Liver (tissue), 3 donors: ENCODE data around the gene TJAP1.

Experiments used
- ATF3 ChIP-seq: IDR thresholded peaks from 2 replicates; pipeline ENCODE4 v1.6.1; 2016; ENCODE audit warnings: antibody characterized with exemption
- EGR1 ChIP-seq, 2 donors: IDR thresholded peaks; 2 replicates each; pipeline ENCODE4 v1.6.1; 2016 to 2018; ENCODE audit warnings: antibody characterized with exemption in 2 of 2, low read depth in 2 of 2
- GABPA ChIP-seq, 2 donors: IDR thresholded peaks in 1 of 2; conservative IDR thresholded peaks in 1 of 2; 2 replicates each; pipeline ENCODE4 v1.6.1; 2016; ENCODE audit warnings: antibody characterized with exemption in 2 of 2, mild to moderate bottlenecking in 1 of 2, moderate library complexity in 1 of 2
- HNF4G ChIP-seq: IDR thresholded peaks from 2 replicates; pipeline ENCODE4 v1.6.1; 2016; ENCODE audit warnings: antibody characterized with exemption
- REST ChIP-seq: IDR thresholded peaks from 2 replicates; pipeline ENCODE4 v1.6.1; 2016; ENCODE audit warnings: antibody characterized with exemption, mild to moderate bottlenecking
- TAF1 ChIP-seq: conservative IDR thresholded peaks from 2 replicates; pipeline ENCODE4 v1.6.1; 2016; ENCODE audit warnings: antibody characterized with exemption, mild to moderate bottlenecking
- YY1 ChIP-seq: IDR thresholded peaks from 2 replicates; pipeline ENCODE4 v1.6.1; 2016; ENCODE audit warnings: antibody characterized with exemption, mild to moderate bottlenecking
- TF ChIP-seq, protein P1 (sequence below): IDR thresholded peaks from 2 replicates; pipeline ENCODE4 v1.6.1; 2016; ENCODE audit warnings: antibody characterized with exemption
- TF ChIP-seq, protein P2 (sequence below): fragments of 150-350 bp; IDR thresholded peaks from 2 replicates; pipeline ENCODE4 v1.5.1; 2017; ENCODE audit warnings: improper control_type of control experiment, low read depth, low read length; ENCODE audit not compliant: missing input control
- donor health status: healthy.
- donor health status: healthy.

GRCh38 chr6:43508481-43509141 lies 31.2 kb downstream of the TJAP1 start:
- no peak for TF ChIP-seq GABPA (IDR thresholded peaks at IDR 0.05 in 1 of 2, conservative IDR thresholded peaks at IDR 0.05 in 1 of 2)
- TF ChIP-seq EGR1 (IDR thresholded peaks at IDR 0.05; ENCODE audit: low read depth in 2 of 2) = no peak
- TF ChIP-seq, protein P1, sequence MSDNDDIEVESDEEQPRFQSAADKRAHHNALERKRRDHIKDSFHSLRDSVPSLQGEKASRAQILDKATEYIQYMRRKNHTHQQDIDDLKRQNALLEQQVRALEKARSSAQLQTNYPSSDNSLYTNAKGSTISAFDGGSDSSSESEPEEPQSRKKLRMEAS = no peak
- TF ChIP-seq, protein P2, sequence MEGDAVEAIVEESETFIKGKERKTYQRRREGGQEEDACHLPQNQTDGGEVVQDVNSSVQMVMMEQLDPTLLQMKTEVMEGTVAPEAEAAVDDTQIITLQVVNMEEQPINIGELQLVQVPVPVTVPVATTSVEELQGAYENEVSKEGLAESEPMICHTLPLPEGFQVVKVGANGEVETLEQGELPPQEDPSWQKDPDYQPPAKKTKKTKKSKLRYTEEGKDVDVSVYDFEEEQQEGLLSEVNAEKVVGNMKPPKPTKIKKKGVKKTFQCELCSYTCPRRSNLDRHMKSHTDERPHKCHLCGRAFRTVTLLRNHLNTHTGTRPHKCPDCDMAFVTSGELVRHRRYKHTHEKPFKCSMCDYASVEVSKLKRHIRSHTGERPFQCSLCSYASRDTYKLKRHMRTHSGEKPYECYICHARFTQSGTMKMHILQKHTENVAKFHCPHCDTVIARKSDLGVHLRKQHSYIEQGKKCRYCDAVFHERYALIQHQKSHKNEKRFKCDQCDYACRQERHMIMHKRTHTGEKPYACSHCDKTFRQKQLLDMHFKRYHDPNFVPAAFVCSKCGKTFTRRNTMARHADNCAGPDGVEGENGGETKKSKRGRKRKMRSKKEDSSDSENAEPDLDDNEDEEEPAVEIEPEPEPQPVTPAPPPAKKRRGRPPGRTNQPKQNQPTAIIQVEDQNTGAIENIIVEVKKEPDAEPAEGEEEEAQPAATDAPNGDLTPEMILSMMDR = no peak
- no peak for TF ChIP-seq TAF1
- TF ChIP-seq ATF3 = no peak
- no peak for TF ChIP-seq REST
- TF ChIP-seq YY1 = no peak
- no peak for TF ChIP-seq HNF4G
